Suprapubic skin (tissue), 4 donors: ENCODE measurements around the gene FOXK2. TPM values are rescaled to one million over a fixed set of nuclear protein-coding genes. Genes with fewer than 3 reads are reported as not detected.

ENCODE experiments used
- DNase-seq, 2 donors: peaks; one replicate each; pipeline ENCODE4 v3.0.0-alpha.2; 2019; ENCODE audit warnings: low spot score in 2 of 2
- H3K27ac ChIP-seq: fragments of 200-600 bp; sonication (generic); one replicate; pipeline ENCODE4 v1.5.1; 2019
- H3K27me3 ChIP-seq: fragments of 200-600 bp; sonication (generic); one replicate; pipeline ENCODE4 v1.5.1; 2019
- H3K36me3 ChIP-seq: fragments of 200-600 bp; sonication (generic); one replicate; pipeline ENCODE4 v1.5.1; 2019
- H3K4me1 ChIP-seq: fragments of 200-600 bp; sonication (generic); one replicate; pipeline ENCODE4 v1.5.1; 2019
- H3K4me3 ChIP-seq: fragments of 200-600 bp; sonication (generic); one replicate; pipeline ENCODE4 v1.5.1; 2019; ENCODE audit warnings: mild to moderate bottlenecking
- H3K9me3 ChIP-seq: fragments of 200-600 bp; sonication (generic); one replicate; pipeline ENCODE4 v1.5.1; 2019
- CTCF ChIP-seq, 2 donors: fragments of 200-600 bp in 1 of 2; fragments of 450-650 bp in 1 of 2; sonication (generic) in 1 of 2; IDR thresholded peaks; one replicate each; pipeline ENCODE4 v1.5.1; 2016 to 2019; ENCODE audit warnings: antibody characterized with exemption in 2 of 2, mild to moderate bottlenecking in 1 of 2, moderate library complexity in 1 of 2
- EP300 ChIP-seq: sonication (generic); formaldehyde crosslinking; IDR thresholded peaks from one replicate; pipeline ENCODE4 v1.6.1; 2017; ENCODE audit warnings: antibody characterized with exemption
- POLR2A ChIP-seq, 2 donors: fragments of 450-650 bp; IDR thresholded peaks; one replicate each; pipeline ENCODE4 v1.6.1; 2017; ENCODE audit warnings: antibody characterized with exemption in 2 of 2, mild to moderate bottlenecking in 2 of 2, moderate library complexity in 2 of 2
- POLR2AphosphoS5 ChIP-seq, 3 donors: sonication (generic); formaldehyde crosslinking; IDR thresholded peaks; one replicate each; pipeline ENCODE4 v1.6.1; 2017; ENCODE audit warnings: antibody characterized with exemption in 3 of 3
- WGBS: methylation state at CpG from one replicate; pipeline ENCODE4 v1.1.5; 2018; 5-methylcytosine and 5-hydroxymethylcytosine counted together
- total RNA-seq, 4 donors: library from RNA; depleted of rRNA; stranded (reverse); fragments of >200 nt; gene quantifications; one replicate each; pipeline ENCODE4 v1.1.0, GENCODE V29; 2016

FOXK2 gene
- total RNA-seq, 4 donors from 2014 or later, result 62.7 to 94.5 (median 78.4) TPM

DNA sequence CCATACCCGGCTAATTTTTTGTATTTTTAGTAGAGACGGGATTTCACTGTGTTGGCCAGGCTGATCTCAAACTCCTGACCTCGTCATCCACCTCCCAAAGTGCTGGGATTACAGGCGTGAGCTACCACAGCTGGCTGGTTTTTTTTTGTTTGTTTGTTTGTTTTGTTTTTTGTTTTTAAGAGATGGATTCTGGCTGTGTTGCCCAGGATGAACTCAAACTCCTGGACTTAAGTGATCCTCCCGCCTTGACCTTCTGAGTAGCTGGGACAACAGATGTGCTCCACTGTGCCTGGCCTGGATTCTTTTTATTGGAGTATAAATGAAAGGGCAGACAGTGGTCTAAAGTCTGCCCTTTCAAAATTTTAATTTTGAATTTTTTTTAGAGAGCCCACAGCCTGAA, 44.7 kb downstream of the FOXK2 start:
- Histone ChIP-seq H3K9me3 (no peaks in the 10 kb centered on the region), H3K4me1 (peaks cover 13% of the 10 kb centered on the region), H3K27me3 (no peaks in the 10 kb centered on the region), H3K36me3 (peaks cover 41% of the 10 kb centered on the region), H3K4me3 (no peak overlapping the region), H3K27ac (no peak overlapping the region)
- TF ChIP-seq CTCF (IDR thresholded peaks at IDR 0.05) (no peak), POLR2A (IDR thresholded peaks at IDR 0.05) (no peak), POLR2AphosphoS5 (IDR thresholded peaks at IDR 0.05) (no peak), EP300 (no peak)
- DNase-seq, result no peak
- WGBS, result 80% methylated on average over 5 of the region's 5 CpGs

DNA sequence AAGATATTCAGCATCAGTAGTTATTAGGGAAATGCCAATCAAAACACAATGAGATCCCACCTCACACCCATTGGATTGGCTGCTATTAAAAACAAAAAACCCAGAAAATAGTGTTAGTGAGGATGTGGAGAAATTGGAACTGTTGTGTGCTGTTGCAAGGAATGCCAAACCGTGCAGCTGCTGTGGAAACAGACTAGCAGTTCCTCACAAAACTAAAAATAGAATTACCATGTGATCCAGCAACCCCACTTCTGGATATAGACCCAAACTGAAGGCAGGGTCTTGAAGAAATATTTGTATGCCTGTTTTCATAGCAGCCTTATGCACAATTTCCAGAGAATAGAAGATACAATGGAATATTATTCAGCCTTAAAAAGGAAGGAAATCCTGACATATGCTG, 46.0 kb downstream of the FOXK2 start:
- no peak for DNase-seq
- Histone ChIP-seq H3K36me3 (peaks cover 48% of the 10 kb centered on the region), H3K4me1 (peaks cover 3% of the 10 kb centered on the region), H3K9me3 (no peaks in the 10 kb centered on the region), H3K27ac (no peak overlapping the region), H3K4me3 (no peak overlapping the region), H3K27me3 (no peaks in the 10 kb centered on the region)
- 56% methylated on average over 1 of the region's 1 CpG for WGBS
- no peak for TF ChIP-seq CTCF (IDR thresholded peaks at IDR 0.05)

DNA sequence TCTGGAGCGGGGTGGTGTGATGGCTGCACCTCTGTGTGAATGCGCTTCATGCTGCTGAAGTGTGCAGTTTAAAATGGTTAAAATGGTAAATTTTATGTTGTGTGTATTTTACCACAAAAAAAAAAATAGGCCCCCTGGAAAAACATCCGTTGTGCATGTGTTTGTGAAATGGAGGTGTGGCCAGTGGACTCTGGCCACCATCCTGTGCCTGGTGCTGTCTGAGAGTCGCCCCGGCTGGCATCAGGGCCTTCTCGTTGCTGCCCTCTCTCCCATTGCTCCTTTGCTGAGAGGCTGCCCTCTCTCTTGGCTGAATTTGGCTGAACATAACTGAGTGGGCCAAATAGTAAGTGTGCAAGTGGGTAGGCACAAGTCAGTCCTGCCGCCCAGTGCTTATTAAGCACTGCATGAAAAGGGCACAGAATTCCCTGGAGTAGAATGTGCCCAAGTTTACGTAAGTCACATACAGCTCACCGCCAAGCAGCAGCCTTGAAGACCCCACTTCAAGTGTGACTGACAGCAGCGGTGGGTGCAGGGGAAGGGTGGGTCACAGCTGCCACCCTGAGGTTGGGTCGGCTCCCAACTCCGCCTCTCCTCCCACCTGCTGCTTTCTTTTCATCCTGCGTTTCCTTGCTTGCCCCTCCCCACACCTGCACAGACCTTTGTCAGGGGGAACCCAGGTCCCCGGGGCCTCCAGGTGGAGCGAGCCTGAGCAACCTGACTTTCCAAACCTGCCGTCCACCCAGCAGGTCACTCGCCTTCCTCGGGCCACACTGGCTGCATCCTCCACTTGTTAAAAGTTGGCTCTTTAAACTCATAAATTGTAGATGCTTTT, 46.8 kb downstream of the FOXK2 start:
- peaks cover 56% of the 10 kb centered on the region for H3K36me3 ChIP-seq
- H3K9me3 ChIP-seq, result no peaks in the 10 kb centered on the region
- no peak for TF ChIP-seq POLR2A (IDR thresholded peaks at IDR 0.05)
- TF ChIP-seq POLR2AphosphoS5 (IDR thresholded peaks at IDR 0.05), result no peak
- no peak for TF ChIP-seq CTCF (IDR thresholded peaks at IDR 0.05)
- TF ChIP-seq EP300, result no peak
- no peak overlapping the region for H3K27ac ChIP-seq
- no peaks in the 10 kb centered on the region for H3K27me3 ChIP-seq
- peaks cover 3% of the 10 kb centered on the region for H3K4me1 ChIP-seq
- H3K4me3 ChIP-seq, result no peak overlapping the region
- 83% methylated on average over 17 of the region's 18 CpGs for WGBS
- DNase-seq, result no peak

GRCh38 chr17:82567286-82567685, 47.8 kb downstream of the FOXK2 start:
- no peak for TF ChIP-seq POLR2A (IDR thresholded peaks at IDR 0.05)
- Histone ChIP-seq H3K4me3 (no peak overlapping the region), H3K9me3 (no peaks in the 10 kb centered on the region), H3K27ac (no peak overlapping the region), H3K36me3 (peaks cover 64% of the 10 kb centered on the region), H3K4me1 (no peaks in the 10 kb centered on the region), H3K27me3 (no peaks in the 10 kb centered on the region)
- DNase-seq, result no peak
- 93% methylated on average over 15 of the region's 15 CpGs for WGBS

- Histone ChIP-seq H3K9me3 (no peaks in the 10 kb centered on the region), H3K4me1 (no peaks in the 10 kb centered on the region), H3K27me3 (no peaks in the 10 kb centered on the region), H3K4me3 (no peak overlapping the region), H3K36me3 (peaks cover 76% of the 10 kb centered on the region), H3K27ac (no peak overlapping the region)
- no peak for DNase-seq
- 82% methylated on average over 10 of the region's 10 CpGs for WGBS
- TF ChIP-seq EP300 (no peak), POLR2A (IDR thresholded peaks at IDR 0.05) (no peak), POLR2AphosphoS5 (IDR thresholded peaks at IDR 0.05) (no peak), CTCF (IDR thresholded peaks at IDR 0.05) (no peak)
Observed at GRCh38 chr17:82568997-82569393, 49.5 kb downstream of the FOXK2 start.

GRCh38 chr17:82569621-82570020, 50.1 kb downstream of the FOXK2 start:
- Histone ChIP-seq H3K9me3 (no peaks in the 10 kb centered on the region), H3K27me3 (no peaks in the 10 kb centered on the region), H3K36me3 (peaks cover 82% of the 10 kb centered on the region), H3K4me3 (no peak overlapping the region), H3K4me1 (no peaks in the 10 kb centered on the region), H3K27ac (no peak overlapping the region)
- TF ChIP-seq EP300, result no peak
- TF ChIP-seq POLR2AphosphoS5 (IDR thresholded peaks at IDR 0.05), result no peak
- TF ChIP-seq CTCF (IDR thresholded peaks at IDR 0.05), result no peak
- no peak for TF ChIP-seq POLR2A (IDR thresholded peaks at IDR 0.05)
- WGBS, result 72% methylated on average over 11 of the region's 11 CpGs
- DNase-seq, result no peak
